Kidney (tissue), 14 donors: ENCODE results near the gene FDX2. TPM values are rescaled to one million over a fixed set of nuclear protein-coding genes. Genes with fewer than 3 reads are reported as not detected.
A peak's percentile ranks its signal among the peaks of the same experiment; 100 is the strongest.

Experiments used
- DNase-seq, 5 donors: peaks; one replicate each; pipeline ENCODE4 v3.0.0-alpha.2; 2013 to 2020
- FAIRE-seq: peaks from 2 replicates; lab custom pipeline; 2012; peaks lifted over from hg19 to GRCh38; lab: Jason Lieb, UNC
- H3K27ac ChIP-seq, 2 donors: one replicate each; pipeline ENCODE4 v1.7.0; 2013; ENCODE audit warnings: low read depth in 2 of 2, low read length in 2 of 2, inconsistent platforms in 1 of 2
- H3K27me3 ChIP-seq: one replicate; pipeline ENCODE4 v1.7.1; 2013; ENCODE audit warnings: low read length, inconsistent platforms; ENCODE audit not compliant: control insufficient read depth, insufficient read depth
- H3K36me3 ChIP-seq, 3 donors: one replicate each; pipeline versions ENCODE4 v1.7.0 to v1.7.1; 2013; ENCODE audit warnings: low read length in 3 of 3, control low read depth in 1 of 3, inconsistent platforms in 1 of 3; ENCODE audit not compliant: insufficient read depth in 3 of 3, control insufficient read depth in 2 of 3
- H3K4me1 ChIP-seq, 3 donors: one replicate each; pipeline versions ENCODE4 v1.7.0 to v1.7.1; 2013; ENCODE audit warnings: low read length in 3 of 3, inconsistent platforms in 1 of 3, low read depth in 1 of 3; ENCODE audit not compliant: control insufficient read depth in 2 of 3, insufficient read depth in 2 of 3
- H3K4me3 ChIP-seq, 3 donors: one replicate each; pipeline versions ENCODE4 v1.7.0 to v1.8.1; 2013; ENCODE audit warnings: low read length in 3 of 3, control low read depth in 1 of 3, inconsistent platforms in 1 of 3
- H3K9ac ChIP-seq, 3 donors: one replicate each; pipeline versions ENCODE4 v1.7.0 to v1.7.1; 2013; ENCODE audit warnings: low read length in 3 of 3, control low read depth in 1 of 3, inconsistent platforms in 1 of 3
- H3K9me3 ChIP-seq, 3 donors: one replicate each; pipeline versions ENCODE4 v1.7.0 to v1.7.1; 2013; ENCODE audit warnings: low read length in 3 of 3, control low read depth in 1 of 3, inconsistent platforms in 1 of 3; ENCODE audit not compliant: control insufficient read depth in 2 of 3, insufficient read depth in 1 of 3
- intact Hi-C: fragments of 100-400 bp; cut with DNase I; formaldehyde crosslinking; loops from one replicate; pipeline ENCODE4 v1.11.1; 2022
- polyA plus RNA-seq: library from polyadenylated mRNA; stranded (reverse); fragments of 350-450 nt; fragmentation: Illumina TruSeq; extraction: RNeasy Lipid Tissue Mini Kit (QIAGEN cat#74804); gene quantifications from one replicate; pipeline ENCODE4 v1.2.3, GENCODE V29; 2014; ENCODE audit warnings: low read depth, low replicate concordance; ENCODE audit not compliant: insufficient read depth
- total RNA-seq: library from RNA; stranded (reverse); fragmentation: NEBNext Ultra II Directional; extraction: Animal tissue kit (Norgen Biotek cat#: 25700); gene quantifications from one replicate; pipeline ENCODE4 v1.2.1, GENCODE V29; 2021
- TF ChIP-seq, protein P1 (sequence below): IDR thresholded peaks from 3 replicates; pipeline ENCODE4 v1.5.1; 2012; ENCODE audit warnings: mild to moderate bottlenecking, moderate library complexity, borderline replicate concordance; ENCODE audit not compliant: insufficient read depth; ENCODE audit errors: extremely low read depth
- donor health status: control.
- donor health status: control.
- donor health status: control.
- donor health status: control.
- donor health status: control.
- donor health status: DM: yes; HTN: yes; CAD: no.
- donor health status: Normal renal cell carcinoma (clear cell type).

Gene FDX2
- total and polyA plus RNA-seq, 2 donors from 2014 or later, result 20.1 to 88.4 TPM

DNA sequence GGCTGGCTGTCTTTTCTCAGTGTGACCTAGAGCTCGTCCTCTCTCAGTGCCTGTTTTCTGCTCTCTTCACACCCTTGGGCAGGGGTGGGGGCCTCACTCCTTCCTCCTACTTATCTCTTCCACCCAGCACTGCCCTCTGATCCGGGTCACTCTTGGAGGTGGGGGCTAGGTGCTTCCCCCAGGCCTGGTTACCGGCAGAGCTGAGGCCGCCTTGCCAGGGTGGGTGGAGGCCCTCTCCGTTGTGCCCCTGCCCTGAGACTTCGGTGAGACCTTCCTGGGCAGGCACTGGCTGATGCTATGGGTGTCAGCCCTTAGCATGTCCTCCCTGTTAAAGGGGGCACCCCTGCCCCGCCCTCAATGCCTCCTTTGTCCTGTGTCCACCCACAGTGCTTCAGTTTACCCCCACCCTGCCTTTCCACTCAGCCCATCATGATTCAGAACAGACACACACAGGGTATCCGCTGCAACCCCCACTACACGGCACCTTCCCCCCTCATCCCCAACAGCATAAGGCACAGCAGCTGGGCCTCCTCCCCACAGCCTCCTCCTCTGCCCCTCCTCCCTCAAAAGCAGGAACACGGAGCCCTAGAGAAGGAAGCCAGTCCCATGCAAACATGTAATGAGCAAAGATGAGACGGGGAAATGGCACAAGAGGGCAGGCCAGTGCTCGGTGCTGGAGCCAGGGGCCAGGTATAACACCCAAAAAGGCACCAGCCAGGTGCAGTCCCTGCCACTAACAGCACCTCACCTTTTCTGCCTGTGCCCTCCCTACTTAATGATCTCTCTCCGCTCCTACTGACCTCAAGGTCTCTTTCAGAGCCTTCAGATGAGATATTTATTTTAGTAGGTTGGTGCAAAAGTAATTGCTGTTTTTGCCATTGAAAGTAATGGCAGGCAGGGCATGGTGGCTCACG lies 16.0 kb downstream of the FDX2 start:
- intact Hi-C loops, result no loop called here
- no peak overlapping the region for H3K9ac ChIP-seq
- peaks cover 0 to 11% (median 0%) of the 10 kb centered on the region in 3 donors for H3K4me1 ChIP-seq
- H3K27me3 ChIP-seq, result peaks cover 15% of the 10 kb centered on the region
- H3K36me3 ChIP-seq, result no peaks in the 10 kb centered on the region
- H3K9me3 ChIP-seq, result no peaks in the 10 kb centered on the region
- DNase-seq (no peak), FAIRE-seq (no peak)
- no peak overlapping the region for H3K4me3 ChIP-seq
- TF ChIP-seq, protein P1, sequence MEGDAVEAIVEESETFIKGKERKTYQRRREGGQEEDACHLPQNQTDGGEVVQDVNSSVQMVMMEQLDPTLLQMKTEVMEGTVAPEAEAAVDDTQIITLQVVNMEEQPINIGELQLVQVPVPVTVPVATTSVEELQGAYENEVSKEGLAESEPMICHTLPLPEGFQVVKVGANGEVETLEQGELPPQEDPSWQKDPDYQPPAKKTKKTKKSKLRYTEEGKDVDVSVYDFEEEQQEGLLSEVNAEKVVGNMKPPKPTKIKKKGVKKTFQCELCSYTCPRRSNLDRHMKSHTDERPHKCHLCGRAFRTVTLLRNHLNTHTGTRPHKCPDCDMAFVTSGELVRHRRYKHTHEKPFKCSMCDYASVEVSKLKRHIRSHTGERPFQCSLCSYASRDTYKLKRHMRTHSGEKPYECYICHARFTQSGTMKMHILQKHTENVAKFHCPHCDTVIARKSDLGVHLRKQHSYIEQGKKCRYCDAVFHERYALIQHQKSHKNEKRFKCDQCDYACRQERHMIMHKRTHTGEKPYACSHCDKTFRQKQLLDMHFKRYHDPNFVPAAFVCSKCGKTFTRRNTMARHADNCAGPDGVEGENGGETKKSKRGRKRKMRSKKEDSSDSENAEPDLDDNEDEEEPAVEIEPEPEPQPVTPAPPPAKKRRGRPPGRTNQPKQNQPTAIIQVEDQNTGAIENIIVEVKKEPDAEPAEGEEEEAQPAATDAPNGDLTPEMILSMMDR, result no peak
- H3K27ac ChIP-seq, result no peak overlapping the region

DNA sequence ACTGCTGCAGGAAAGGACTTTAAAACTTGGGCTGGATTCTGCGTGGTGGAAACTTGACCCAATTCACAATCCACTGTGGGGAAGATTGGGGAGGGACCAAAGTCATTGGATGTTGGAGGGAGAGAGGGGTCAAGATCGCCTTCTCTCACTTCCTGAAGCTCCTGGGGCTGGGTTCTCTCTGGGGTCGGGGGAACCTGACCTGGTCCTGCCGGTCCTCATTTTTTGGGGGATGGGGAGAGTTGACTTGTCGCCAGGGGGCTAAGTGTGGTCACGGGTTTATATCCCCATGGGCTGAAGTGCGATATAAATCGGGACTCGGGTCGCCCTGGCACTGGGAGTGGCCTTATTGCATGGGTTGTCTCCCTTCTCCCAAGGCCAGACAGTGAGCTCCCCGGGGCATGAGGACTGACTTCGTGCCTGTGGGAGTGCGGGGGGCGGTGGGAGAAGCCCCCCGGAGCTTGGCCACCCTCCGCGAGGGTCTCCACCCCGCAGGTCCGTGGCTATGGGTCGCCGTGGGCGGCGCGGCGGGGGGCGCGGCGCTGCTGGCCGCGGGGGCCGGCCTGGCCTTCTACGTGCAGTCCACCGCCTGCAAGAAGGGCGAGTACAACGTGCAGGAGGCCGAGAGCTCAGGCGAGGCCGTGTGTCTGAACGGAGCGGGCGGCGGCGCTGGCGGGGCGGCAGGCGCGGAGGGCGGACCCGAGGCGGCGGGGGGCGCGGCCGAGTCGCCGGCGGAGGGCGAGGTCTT lies 19.8 kb downstream of the FDX2 start:
- FAIRE-seq, result no peak
- H3K27me3 ChIP-seq, result peaks cover 42% of the 10 kb centered on the region
- intact Hi-C loops, result no loop called here
- no peaks in the 10 kb centered on the region for H3K36me3 ChIP-seq
- TF ChIP-seq, protein P1, result no peak
- no peak overlapping the region for H3K4me3 ChIP-seq
- no peaks in the 10 kb centered on the region for H3K9me3 ChIP-seq
- DNase-seq, result peak in 1 of 5 donors; percentile 36
- H3K4me1 ChIP-seq, result peaks cover 0 to 29% (median 3%) of the 10 kb centered on the region in 3 donors
- H3K9ac ChIP-seq, result no peak overlapping the region
- H3K27ac ChIP-seq, result no peak overlapping the region

DNA sequence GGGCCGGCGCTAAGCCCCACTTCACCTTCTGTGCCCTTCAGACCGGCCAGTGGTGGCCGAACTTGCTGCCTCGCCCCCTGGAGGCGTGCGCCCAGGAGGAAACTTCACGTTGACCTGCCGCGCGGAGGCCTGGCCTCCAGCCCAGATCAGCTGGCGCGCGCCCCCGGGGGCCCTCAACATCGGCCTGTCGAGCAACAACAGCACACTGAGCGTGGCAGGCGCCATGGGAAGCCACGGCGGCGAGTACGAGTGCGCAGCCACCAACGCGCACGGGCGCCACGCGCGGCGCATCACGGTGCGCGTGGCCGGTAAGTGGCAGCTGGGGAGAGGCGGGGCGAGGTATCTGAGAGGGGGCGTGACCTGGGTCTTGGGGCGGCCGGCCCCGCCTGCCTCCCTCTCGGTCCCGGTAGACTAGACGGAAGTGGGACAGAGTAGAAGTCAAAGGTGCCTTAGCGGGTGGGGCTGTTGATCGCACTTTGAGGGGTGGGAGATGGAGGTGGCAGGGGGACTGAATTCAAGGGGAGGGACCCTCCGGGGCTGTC lies 20.4 kb downstream of the FDX2 start:
- DNase-seq (peak in 1 of 5 donors; percentile 26), FAIRE-seq (no peak)
- Histone ChIP-seq H3K4me3 (no peak overlapping the region), H3K9ac (no peak overlapping the region), H3K9me3 (no peaks in the 10 kb centered on the region), H3K36me3 (no peaks in the 10 kb centered on the region), H3K27me3 (peaks cover 44% of the 10 kb centered on the region), H3K27ac (no peak overlapping the region), H3K4me1 (peaks cover 0 to 36% (median 3%) of the 10 kb centered on the region in 3 donors)
- TF ChIP-seq, protein P1, result no peak
- intact Hi-C loops, result no loop called here
